ENCODE measurements around the gene ACP3.
A peak's percentile ranks its signal among the peaks of the same experiment; 100 is the strongest.

ACP3 gene

DNA sequence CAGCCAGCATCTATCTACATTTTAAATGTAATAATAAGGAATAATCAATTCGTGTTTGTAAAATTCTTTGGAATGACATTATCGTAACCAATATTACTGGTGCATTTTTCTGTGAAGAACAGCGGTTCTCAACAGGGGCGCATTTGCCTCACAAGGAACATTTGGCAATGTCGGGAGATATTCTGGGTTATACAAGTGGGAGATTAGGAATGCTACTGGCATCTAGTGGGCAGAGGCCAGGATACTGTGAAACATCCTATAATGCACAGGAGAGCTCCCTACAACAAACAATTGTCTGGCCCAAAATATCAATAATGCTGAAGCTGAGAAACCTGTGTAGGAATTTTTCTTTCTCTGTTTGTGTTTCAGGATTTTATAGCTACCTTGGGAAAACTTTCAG, 25.0 kb downstream of the ACP3 start:
- TF ChIP-seq CTCF (IDR thresholded peaks at IDR 0.05; ENCODE audit: extremely low read depth, missing control alignments): no peak
- DNase-seq (ENCODE audit: low spot score): no peak

- TF ChIP-seq CTCF (IDR thresholded peaks at IDR 0.05; ENCODE audit: extremely low read depth, missing control alignments): no peak
- DNase-seq (ENCODE audit: low spot score): no peak
These were observed 25.4 kb downstream of the ACP3 start for GRCh38 chr3:132342610-132343009.

DNA sequence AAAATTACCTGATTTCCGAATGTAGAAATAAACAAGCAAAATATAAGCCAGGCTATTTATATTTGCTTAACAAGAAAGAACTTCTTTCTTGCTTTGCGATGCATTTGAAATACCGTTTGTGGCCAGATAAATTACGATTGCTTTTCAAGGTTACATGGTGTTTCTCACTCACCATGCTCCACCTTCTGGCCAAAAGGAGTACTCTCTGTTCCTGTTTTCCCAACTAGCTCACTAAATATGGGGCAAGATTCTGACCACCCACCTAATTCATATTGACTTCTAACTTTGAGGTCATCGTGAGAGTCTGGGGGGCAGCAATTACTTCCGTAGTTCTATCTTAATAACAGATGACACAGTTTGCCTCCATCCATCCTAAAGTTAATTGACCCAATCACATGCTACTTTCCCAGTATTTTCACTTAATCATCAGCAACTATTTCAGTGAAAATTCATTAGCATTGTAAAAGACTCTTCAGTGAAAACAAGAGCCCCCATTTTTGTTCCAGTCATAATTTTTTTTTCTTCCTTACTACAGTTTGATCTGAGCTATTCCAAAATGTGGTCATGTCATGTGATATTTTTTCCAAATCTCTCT, 25.9 kb downstream of the ACP3 start:
- DNase-seq (ENCODE audit: low spot score): peak; percentile 31
- TF ChIP-seq CTCF (IDR thresholded peaks at IDR 0.05; ENCODE audit: extremely low read depth, missing control alignments): peak; percentile 30

DNA sequence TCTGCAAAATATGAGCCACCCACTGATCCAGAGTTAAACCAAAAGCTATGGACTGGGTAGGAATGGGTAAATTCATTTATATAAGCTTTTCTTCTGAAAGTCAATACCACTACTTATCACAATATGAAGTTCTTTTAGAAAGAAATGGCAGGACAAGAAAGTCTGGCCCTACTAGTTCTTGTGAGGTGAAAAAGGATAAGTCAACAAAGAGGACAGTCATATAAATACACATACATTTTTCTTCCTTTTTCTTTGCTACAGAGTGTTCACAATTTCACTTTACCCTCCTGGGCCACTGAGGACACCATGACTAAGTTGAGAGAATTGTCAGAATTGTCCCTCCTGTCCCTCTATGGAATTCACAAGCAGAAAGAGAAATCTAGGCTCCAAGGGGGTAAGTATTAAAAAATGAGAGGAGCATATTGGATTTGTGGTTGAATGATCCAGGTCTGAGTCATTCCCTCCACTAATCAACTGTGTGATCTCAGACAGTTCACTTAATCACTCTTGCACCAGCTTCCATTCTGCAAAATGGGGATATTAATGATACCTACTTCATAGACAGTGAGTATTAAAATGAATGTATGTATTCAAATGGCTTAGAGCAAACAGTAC, 27.6 kb downstream of the ACP3 start:
- DNase-seq (ENCODE audit: low spot score): no peak
- no peak for TF ChIP-seq CTCF (IDR thresholded peaks at IDR 0.05; ENCODE audit: extremely low read depth, missing control alignments)

DNA sequence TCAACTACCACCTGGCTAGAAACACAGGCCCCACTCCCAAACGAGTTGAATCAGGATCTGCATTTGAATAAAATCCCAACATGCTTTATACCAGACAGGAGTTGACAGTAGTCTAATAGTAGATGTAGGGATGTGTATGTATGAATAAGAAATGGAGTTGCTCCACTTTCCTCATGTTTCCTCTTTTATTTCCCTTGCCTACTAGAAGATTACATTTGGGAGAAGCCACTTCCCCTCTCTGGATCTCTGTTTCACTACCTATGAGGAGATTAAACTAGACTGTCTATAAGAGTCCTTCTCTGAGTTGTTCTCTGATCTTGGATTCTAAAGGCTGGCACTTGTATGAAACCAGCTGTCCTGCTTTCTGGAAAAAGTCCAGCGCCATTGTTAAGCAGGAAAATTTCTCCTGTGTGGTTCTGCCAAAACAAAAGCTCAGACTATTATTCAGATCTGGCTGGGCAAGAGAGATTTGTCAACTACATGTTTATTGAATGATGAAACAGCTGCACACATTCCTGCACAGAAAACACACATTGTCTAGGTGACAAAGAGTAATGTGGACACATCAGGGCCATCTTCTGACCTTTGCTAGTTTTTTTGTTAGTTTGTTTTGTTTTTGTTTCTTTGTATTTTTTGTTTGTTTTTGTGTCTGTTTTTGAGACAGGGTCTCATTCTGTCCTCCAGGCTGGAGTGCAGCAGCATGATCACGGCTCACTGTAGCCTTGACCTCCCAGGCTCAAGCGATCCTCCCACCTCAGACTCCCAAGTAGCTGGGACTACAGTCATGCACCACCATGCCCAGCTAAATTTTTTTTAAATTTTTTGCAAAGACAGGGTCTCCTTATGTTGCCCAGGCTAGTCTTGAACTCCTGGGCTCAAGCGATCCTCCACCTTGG, 29.9 kb downstream of the ACP3 start:
- no peak for DNase-seq (ENCODE audit: low spot score)
- no peak for TF ChIP-seq CTCF (IDR thresholded peaks at IDR 0.05; ENCODE audit: extremely low read depth, missing control alignments)

GRCh38 chr3:132347811-132348210, 30.6 kb downstream of the ACP3 start:
- no peak for DNase-seq (ENCODE audit: low spot score)
- no peak for TF ChIP-seq CTCF (IDR thresholded peaks at IDR 0.05; ENCODE audit: extremely low read depth, missing control alignments)

- TF ChIP-seq CTCF (IDR thresholded peaks at IDR 0.05; ENCODE audit: extremely low read depth, missing control alignments): no peak
- DNase-seq (ENCODE audit: low spot score): no peak
These were observed 31.3 kb downstream of the ACP3 start for GRCh38 chr3:132348531-132348930.

All from GM20000 (cell line).